ENCODE data around the gene RIPPLY1.
"Not testable (repeated sequence)": the region's sequence is repeated elsewhere in the genome, so short reads cannot be mapped to it uniquely, and the experiment has no call there.

Gene RIPPLY1

GRCh38 chrX:106906361-106906760 lies 3.2 kb upstream of the RIPPLY1 start:
- DNase-seq (ENCODE audit: low read depth): no peak

GRCh38 chrX:106905064-106905708 lies 2.0 kb upstream of the RIPPLY1 start:
- no peak for DNase-seq (ENCODE audit: low read depth)

GRCh38 chrX:106903856-106904528 lies 851 bp upstream of the RIPPLY1 start:
- DNase-seq (ENCODE audit: low read depth): no peak

- DNase-seq (ENCODE audit: low read depth): no peak
Measured at GRCh38 chrX:106902684-106903083, 457 bp downstream of the RIPPLY1 start.

- no peak for DNase-seq (ENCODE audit: low read depth)
Measured at GRCh38 chrX:106901781-106902219, 1.3 kb downstream of the RIPPLY1 start.

- DNase-seq (ENCODE audit: low read depth): no peak
Measured at GRCh38 chrX:106901341-106901740, 1.8 kb downstream of the RIPPLY1 start.

GRCh38 chrX:106899841-106900240 lies 3.3 kb downstream of the RIPPLY1 start:
- no peak for DNase-seq (ENCODE audit: low read depth)

GRCh38 chrX:106899276-106899675 lies 3.9 kb downstream of the RIPPLY1 start:
- no peak for DNase-seq (ENCODE audit: low read depth)

- DNase-seq (ENCODE audit: low read depth): no peak
Measured at GRCh38 chrX:106898462-106898861, 4.7 kb downstream of the RIPPLY1 start.

GRCh38 chrX:106897259-106897658 lies 5.9 kb downstream of the RIPPLY1 start:
- no peak for DNase-seq (ENCODE audit: low read depth)

- DNase-seq (ENCODE audit: low read depth): no peak
Measured at GRCh38 chrX:106894978-106895452, 8.1 kb downstream of the RIPPLY1 start.

- peak; percentile 17 for DNase-seq (ENCODE audit: low read depth)
Measured at GRCh38 chrX:106894392-106894909, 8.7 kb downstream of the RIPPLY1 start.

- DNase-seq (ENCODE audit: low read depth): no peak
Measured at GRCh38 chrX:106891762-106892460, 11.2 kb downstream of the RIPPLY1 start.

- no peak for DNase-seq (ENCODE audit: low read depth)
Measured at GRCh38 chrX:106889468-106889867, 13.7 kb downstream of the RIPPLY1 start.

- DNase-seq (ENCODE audit: low read depth): no peak
Measured at GRCh38 chrX:106875151-106875550, 28.0 kb downstream of the RIPPLY1 start.

GRCh38 chrX:106874075-106874474 lies 29.1 kb downstream of the RIPPLY1 start:
- DNase-seq (ENCODE audit: low read depth): no peak

GRCh38 chrX:106872796-106873195 lies 30.3 kb downstream of the RIPPLY1 start:
- not testable (repeated sequence) for DNase-seq (ENCODE audit: low read depth)

GRCh38 chrX:106863697-106864096 lies 39.4 kb downstream of the RIPPLY1 start:
- no peak for DNase-seq (ENCODE audit: low read depth)

- no peak for DNase-seq (ENCODE audit: low read depth)
Measured at GRCh38 chrX:106862972-106863688, 40.0 kb downstream of the RIPPLY1 start.

Data from activated T-helper 1 cell treated with Interleukin-2 at 50 U/mL for 16 hours (primary cell).